Measurements from ENCODE around the gene GNB1L. TPM values are rescaled to one million over a fixed set of nuclear protein-coding genes. Genes with fewer than 3 reads are reported as not detected.
"Not testable (repeated sequence)": the region's sequence is repeated elsewhere in the genome, so short reads cannot be mapped to it uniquely, and the experiment has no call there.

GNB1L gene
- total RNA-seq, 1 donor from 2014 or later, result 9.9 TPM

DNA sequence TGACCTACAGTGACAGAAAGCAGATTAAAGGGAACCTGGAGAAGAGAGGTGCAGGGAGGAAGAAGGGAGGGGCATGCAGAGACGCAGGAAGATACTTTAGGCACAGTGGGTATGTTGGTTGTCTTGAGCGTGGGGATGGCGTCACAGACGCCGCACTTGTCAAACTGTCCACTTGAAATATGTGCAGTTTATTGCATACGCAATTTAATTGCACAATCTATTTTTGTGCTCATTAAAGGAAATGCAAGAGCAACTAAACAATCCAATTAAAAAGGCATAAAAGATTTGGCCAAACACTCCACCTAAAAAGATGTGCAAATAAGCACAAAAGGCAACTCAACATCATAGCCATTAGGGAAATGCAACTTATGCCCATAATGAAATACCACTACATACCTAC lies 16.8 kb downstream of the GNB1L start:
- H3K36me3 Mint-ChIP-seq, result no peaks in the 10 kb centered on the region
- no peak overlapping the region for H3K4me3 Mint-ChIP-seq
- TF ChIP-seq, protein P1, sequence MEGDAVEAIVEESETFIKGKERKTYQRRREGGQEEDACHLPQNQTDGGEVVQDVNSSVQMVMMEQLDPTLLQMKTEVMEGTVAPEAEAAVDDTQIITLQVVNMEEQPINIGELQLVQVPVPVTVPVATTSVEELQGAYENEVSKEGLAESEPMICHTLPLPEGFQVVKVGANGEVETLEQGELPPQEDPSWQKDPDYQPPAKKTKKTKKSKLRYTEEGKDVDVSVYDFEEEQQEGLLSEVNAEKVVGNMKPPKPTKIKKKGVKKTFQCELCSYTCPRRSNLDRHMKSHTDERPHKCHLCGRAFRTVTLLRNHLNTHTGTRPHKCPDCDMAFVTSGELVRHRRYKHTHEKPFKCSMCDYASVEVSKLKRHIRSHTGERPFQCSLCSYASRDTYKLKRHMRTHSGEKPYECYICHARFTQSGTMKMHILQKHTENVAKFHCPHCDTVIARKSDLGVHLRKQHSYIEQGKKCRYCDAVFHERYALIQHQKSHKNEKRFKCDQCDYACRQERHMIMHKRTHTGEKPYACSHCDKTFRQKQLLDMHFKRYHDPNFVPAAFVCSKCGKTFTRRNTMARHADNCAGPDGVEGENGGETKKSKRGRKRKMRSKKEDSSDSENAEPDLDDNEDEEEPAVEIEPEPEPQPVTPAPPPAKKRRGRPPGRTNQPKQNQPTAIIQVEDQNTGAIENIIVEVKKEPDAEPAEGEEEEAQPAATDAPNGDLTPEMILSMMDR (IDR thresholded peaks at IDR 0.05; ENCODE audit: unreplicated experiment), result no peak
- no peaks in the 10 kb centered on the region for H3K27me3 Mint-ChIP-seq (ENCODE audit: low read depth)
- DNase-seq (ENCODE audit: low spot score in 2 of 2, unreplicated experiment in 2 of 2), result no peak
- peaks cover 19% of the 10 kb centered on the region for H3K4me1 Mint-ChIP-seq
- no peaks in the 10 kb centered on the region for H3K9me3 Mint-ChIP-seq
- no peak overlapping the region for H3K27ac Mint-ChIP-seq

GRCh38 chr22:19836512-19836911 lies 18.2 kb downstream of the GNB1L start:
- TF ChIP-seq, protein P1 (IDR thresholded peaks at IDR 0.05; ENCODE audit: unreplicated experiment), result no peak
- no peaks in the 10 kb centered on the region for H3K36me3 Mint-ChIP-seq
- H3K9me3 Mint-ChIP-seq, result no peaks in the 10 kb centered on the region
- no peak for DNase-seq (ENCODE audit: low spot score in 2 of 2, unreplicated experiment in 2 of 2)
- H3K27ac Mint-ChIP-seq, result no peak overlapping the region
- H3K4me3 Mint-ChIP-seq, result no peak overlapping the region
- H3K4me1 Mint-ChIP-seq, result peaks cover 5% of the 10 kb centered on the region
- H3K27me3 Mint-ChIP-seq (ENCODE audit: low read depth), result no peaks in the 10 kb centered on the region

DNA sequence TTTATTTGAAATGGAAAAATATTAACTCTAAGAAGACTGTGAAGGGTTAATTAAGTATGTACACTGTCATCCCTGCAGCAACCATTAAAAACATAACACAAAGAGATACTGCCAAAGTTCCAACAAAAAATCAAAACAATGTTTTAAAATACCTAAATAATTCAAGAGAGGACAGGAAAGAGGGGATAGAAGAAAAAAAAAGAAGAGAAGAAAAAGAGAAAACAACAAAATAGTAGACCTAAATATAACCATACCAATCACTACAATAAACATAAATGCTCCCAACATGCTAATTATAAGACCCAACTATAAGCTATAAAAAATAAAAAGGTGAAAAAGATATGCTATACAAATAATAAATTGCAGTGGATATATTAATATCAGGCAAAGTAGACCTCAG lies 20.1 kb downstream of the GNB1L start:
- Mint-ChIP-seq H3K36me3 (peaks cover 2% of the 10 kb centered on the region), H3K4me3 (no peak overlapping the region), H3K9me3 (no peaks in the 10 kb centered on the region), H3K27me3 (ENCODE audit: low read depth) (no peaks in the 10 kb centered on the region), H3K27ac (no peak overlapping the region), H3K4me1 (no peaks in the 10 kb centered on the region)
- DNase-seq (ENCODE audit: low spot score in 2 of 2, unreplicated experiment in 2 of 2), result no peak
- TF ChIP-seq, protein P1 (IDR thresholded peaks at IDR 0.05; ENCODE audit: unreplicated experiment), result no peak

- H3K27me3 Mint-ChIP-seq (ENCODE audit: low read depth); H3K9me3 Mint-ChIP-seq; DNase-seq (ENCODE audit: low spot score in 2 of 2, unreplicated experiment in 2 of 2); H3K36me3 Mint-ChIP-seq; H3K4me3 Mint-ChIP-seq; H3K4me1 Mint-ChIP-seq; H3K27ac Mint-ChIP-seq: not testable (repeated sequence)
Observed at GRCh38 chr22:19833327-19833726, 21.3 kb downstream of the GNB1L start.

- no peak overlapping the region for H3K27ac Mint-ChIP-seq
- H3K36me3 Mint-ChIP-seq, result peaks cover 2% of the 10 kb centered on the region
- no peaks in the 10 kb centered on the region for H3K9me3 Mint-ChIP-seq
- peaks cover 5% of the 10 kb centered on the region for H3K4me1 Mint-ChIP-seq
- TF ChIP-seq, protein P1 (IDR thresholded peaks at IDR 0.05; ENCODE audit: unreplicated experiment), result no peak
- DNase-seq (ENCODE audit: low spot score in 2 of 2, unreplicated experiment in 2 of 2), result peak in 1 of 2 experiments; percentile 31
- H3K4me3 Mint-ChIP-seq, result no peak overlapping the region
- no peaks in the 10 kb centered on the region for H3K27me3 Mint-ChIP-seq (ENCODE audit: low read depth)
Observed at GRCh38 chr22:19832476-19833108, 22.1 kb downstream of the GNB1L start.

GRCh38 chr22:19831979-19832378 lies 22.7 kb downstream of the GNB1L start:
- H3K27me3 Mint-ChIP-seq (ENCODE audit: low read depth); DNase-seq (ENCODE audit: low spot score in 2 of 2, unreplicated experiment in 2 of 2); H3K27ac Mint-ChIP-seq; H3K9me3 Mint-ChIP-seq; H3K36me3 Mint-ChIP-seq; H3K4me3 Mint-ChIP-seq: not testable (repeated sequence)
- peaks cover 11% of the 10 kb centered on the region for H3K4me1 Mint-ChIP-seq

DNA sequence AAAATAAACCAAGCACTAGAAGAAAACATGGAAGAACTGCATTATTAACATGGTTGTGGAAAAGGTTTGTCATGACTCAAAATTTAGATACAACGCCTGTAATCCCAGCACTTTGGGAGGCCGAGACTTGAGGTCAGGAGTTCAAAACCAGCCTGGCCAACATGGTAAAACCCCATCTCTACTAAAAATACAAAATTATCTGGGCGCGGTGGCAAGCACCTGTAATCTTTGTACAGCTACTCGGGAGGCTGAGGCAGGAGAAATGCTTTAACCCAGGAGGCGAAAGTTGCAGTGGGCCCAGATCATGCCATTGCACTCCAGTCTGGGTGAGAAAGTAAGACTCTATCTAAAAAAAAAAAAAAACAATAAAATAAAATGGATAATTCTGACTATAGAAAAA lies 23.7 kb downstream of the GNB1L start:
- no peak overlapping the region for H3K4me3 Mint-ChIP-seq
- no peak overlapping the region for H3K27ac Mint-ChIP-seq
- H3K27me3 Mint-ChIP-seq (ENCODE audit: low read depth), result no peaks in the 10 kb centered on the region
- TF ChIP-seq, protein P1 (IDR thresholded peaks at IDR 0.05; ENCODE audit: unreplicated experiment), result no peak
- DNase-seq (ENCODE audit: low spot score in 2 of 2, unreplicated experiment in 2 of 2), result peak in 1 of 2 experiments; percentile 14
- peaks cover 17% of the 10 kb centered on the region for H3K4me1 Mint-ChIP-seq
- peaks cover 6% of the 10 kb centered on the region for H3K36me3 Mint-ChIP-seq
- peaks cover 4% of the 10 kb centered on the region for H3K9me3 Mint-ChIP-seq

Data from mesothelial cell of epicardium (in vitro differentiated cells).